Testis (tissue), 3 donors: ENCODE data around the gene DAB1. TPM values are rescaled to one million over a fixed set of nuclear protein-coding genes. Genes with fewer than 3 reads are reported as not detected.
"Not testable (repeated sequence)": the region's sequence is repeated elsewhere in the genome, so short reads cannot be mapped to it uniquely, and the experiment has no call there.

Experiments used
- DNase-seq: peaks from one replicate; pipeline ENCODE4 v3.0.0-alpha.2; 2019
- H3K27ac ChIP-seq, 2 donors: fragments of 200-600 bp; sonication (generic); one replicate each; pipeline ENCODE4 v1.5.1; 2019
- H3K27me3 ChIP-seq: fragments of 200-600 bp; sonication (generic); one replicate; pipeline ENCODE4 v1.5.1; 2019
- H3K36me3 ChIP-seq: fragments of 200-600 bp; sonication (generic); one replicate; pipeline ENCODE4 v1.5.1; 2017; ENCODE audit warnings: low read depth; ENCODE audit errors: missing control alignments
- H3K4me1 ChIP-seq: fragments of 200-600 bp; sonication (generic); one replicate; pipeline ENCODE4 v1.5.1; 2019
- H3K4me3 ChIP-seq, 2 donors: fragments of 200-600 bp; sonication (generic); one replicate each; pipeline ENCODE4 v1.5.1; 2017 to 2019
- H3K9me3 ChIP-seq: fragments of 200-600 bp; sonication (generic); one replicate; pipeline ENCODE4 v1.5.1; 2017
- CTCF ChIP-seq, 3 experiments: fragments of 450-650 bp in 2 of 3; fragments of 200-600 bp in 1 of 3; sonication (generic) in 1 of 3; IDR thresholded peaks; one replicate each; pipeline ENCODE4 v1.5.1; 2016 to 2019; ENCODE audit warnings: antibody characterized with exemption in 3 of 3, mild to moderate bottlenecking in 2 of 3, moderate library complexity in 1 of 3
- POLR2A ChIP-seq: fragments of 450-650 bp; IDR thresholded peaks from one replicate; pipeline ENCODE4 v1.6.1; 2017; ENCODE audit warnings: antibody characterized with exemption, mild to moderate bottlenecking, moderate library complexity
- WGBS, 2 donors: methylation state at CpG; one replicate each; pipeline ENCODE4 v1.1.5; 2018; 5-methylcytosine and 5-hydroxymethylcytosine counted together
- intact Hi-C: fragments of 100-400 bp; cut with DNase I; formaldehyde crosslinking; loops from one replicate; pipeline ENCODE4 v1.15.1; 2023; ENCODE audit warnings: low total_unique reads
- polyA plus RNA-seq: library from polyadenylated mRNA; stranded (reverse); fragments of 350-450 nt; fragmentation: Illumina TruSeq; extraction: RNeasy Lipid Tissue Mini Kit (QIAGEN cat#74804); gene quantifications from one replicate; pipeline ENCODE4 v1.2.3, GENCODE V29; 2014; ENCODE audit warnings: low read depth, low replicate concordance; ENCODE audit not compliant: insufficient read depth
- total RNA-seq, 2 donors: library from RNA; depleted of rRNA; stranded (reverse); fragments of >200 nt; gene quantifications; one replicate each; pipeline ENCODE4 v1.2.3, GENCODE V29; 2016

DAB1 gene
- total and polyA plus RNA-seq, 3 donors from 2014 or later: 0.79 to 1.7 (median 1.2) TPM

GRCh38 chr1:57222801-57223200 is 201.1 kb downstream of the DAB1 start:
- H3K27me3 ChIP-seq: no peaks in the 10 kb centered on the region
- no peak overlapping the region for H3K4me3 ChIP-seq
- DNase-seq: no peak
- H3K27ac ChIP-seq: no peak overlapping the region
- no peaks in the 10 kb centered on the region for H3K36me3 ChIP-seq
- no peaks in the 10 kb centered on the region for H3K9me3 ChIP-seq
- H3K4me1 ChIP-seq: no peaks in the 10 kb centered on the region
- TF ChIP-seq CTCF (IDR thresholded peaks at IDR 0.05) (no peak), POLR2A (no peak)
- WGBS, 2 donors: 82 to 83% methylated on average over 3 of the region's 3 CpGs
- intact Hi-C loops: no loop called here

- Histone ChIP-seq H3K36me3 (no peaks in the 10 kb centered on the region), H3K27me3 (no peaks in the 10 kb centered on the region), H3K4me3 (no peak overlapping the region), H3K9me3 (no peaks in the 10 kb centered on the region), H3K4me1 (no peaks in the 10 kb centered on the region), H3K27ac (no peak overlapping the region)
- DNase-seq: no peak
- intact Hi-C loops: no loop called here
- TF ChIP-seq CTCF (IDR thresholded peaks at IDR 0.05): no peak
- no peak for TF ChIP-seq POLR2A
These were observed 201.6 kb downstream of the DAB1 start for GRCh38 chr1:57222307-57222706.

- DNase-seq, H3K27ac ChIP-seq, H3K27me3 ChIP-seq, intact Hi-C loops, H3K9me3 ChIP-seq, H3K36me3 ChIP-seq, H3K4me1 ChIP-seq, H3K4me3 ChIP-seq: not testable (repeated sequence)
- 89 to 91% methylated on average over 1 of the region's 2 CpGs for WGBS, 2 donors
These were observed 203.0 kb downstream of the DAB1 start for GRCh38 chr1:57220905-57221304.

GRCh38 chr1:57218487-57219079 is 205.3 kb downstream of the DAB1 start:
- Histone ChIP-seq H3K36me3 (no peaks in the 10 kb centered on the region), H3K27ac (no peak overlapping the region), H3K9me3 (no peaks in the 10 kb centered on the region), H3K27me3 (no peaks in the 10 kb centered on the region), H3K4me1 (no peaks in the 10 kb centered on the region), H3K4me3 (no peak overlapping the region)
- WGBS, 2 donors: 59 to 63% methylated on average over 6 of the region's 6 CpGs
- DNase-seq: no peak
- intact Hi-C loops: no loop called here
- no peak for TF ChIP-seq CTCF (IDR thresholded peaks at IDR 0.05)
- no peak for TF ChIP-seq POLR2A

- H3K4me1 ChIP-seq: no peaks in the 10 kb centered on the region
- TF ChIP-seq CTCF (IDR thresholded peaks at IDR 0.05): no peak
- TF ChIP-seq POLR2A: no peak
- no peak overlapping the region for H3K4me3 ChIP-seq
- H3K27me3 ChIP-seq: no peaks in the 10 kb centered on the region
- H3K9me3 ChIP-seq: no peaks in the 10 kb centered on the region
- H3K36me3 ChIP-seq: no peaks in the 10 kb centered on the region
- intact Hi-C loops: no loop called here
- no peak overlapping the region for H3K27ac ChIP-seq
- no peak for DNase-seq
- 89 to 93% methylated on average over 7 of the region's 7 CpGs for WGBS, 2 donors
These were observed 206.0 kb downstream of the DAB1 start for GRCh38 chr1:57217905-57218304.
